HepG2 (cell line): ENCODE results near the gene ATG16L2. TPM values are rescaled to one million over a fixed set of nuclear protein-coding genes. Genes with fewer than 3 reads are reported as not detected.

Source experiments
- ATAC-seq: fragments of 200-7000 bp; cut with Tn5 transposase; 3 replicates; pipeline ENCODE4 v1.9.1; 2020; ENCODE audit warnings: mild to moderate bottlenecking, moderate library complexity
- BruUV-seq: library from RNA; stranded (reverse); fragments of 400-500 nt; replicated peaks from 2 replicates; lab custom pipeline; 2021; lab: Mats Ljungman, UMichigan
- CTCF ChIA-PET: fragments of 300-600 bp; formaldehyde crosslinking; extraction: SDS; loops from one replicate; lab custom pipeline; 2021; ENCODE audit warnings: low total read pairs, inconsistent platforms, low intra/inter-chr PET ratio; lab: Yijun Ruan, JAX
- POLR2A ChIA-PET: fragments of 350-600 bp; sonication (Branson Sonifier 250); formaldehyde crosslinking; loops from one replicate; lab custom pipeline; 2020; ENCODE audit warnings: antibody characterized with exemption, inconsistent platforms; lab: Yijun Ruan, JAX
- DNase-seq: peaks from one replicate; pipeline ENCODE4 v3.0.0-alpha.2; 2015; ENCODE audit warnings: low spot score
- FAIRE-seq: peaks from 3 replicates; lab custom pipeline; 2011; peaks lifted over from hg19 to GRCh38; lab: Jason Lieb, UNC
- H2AFZ ChIP-seq: one replicate; pipeline ENCODE4 v1.6.1; 2011; ENCODE audit warnings: low read length, inconsistent platforms
- H3K27ac ChIP-seq: fragments of 300-600 bp; 3 replicates; pipeline ENCODE4 v1.8.0; 2011; ENCODE audit warnings: mixed run types, mild to moderate bottlenecking, mixed read lengths, low read length, inconsistent platforms; ENCODE audit not compliant: insufficient read depth; ENCODE audit errors: extremely low read length
- H3K27me3 ChIP-seq, 2 experiments: fragments of 200-600 bp in 1 of 2; 2 replicates in 1 of 2; 3 replicates in 1 of 2; pipeline versions ENCODE4 v1.6.0 to v1.8.0; 2011; ENCODE audit warnings: low read length in 2 of 2, mild to moderate bottlenecking in 2 of 2, moderate library complexity in 2 of 2, inconsistent platforms in 1 of 2; ENCODE audit not compliant: insufficient read depth in 2 of 2, control insufficient read depth in 1 of 2
- H3K36me3 ChIP-seq, 2 experiments: fragments of 200-600 bp in 1 of 2; replicated peaks in 1 of 2; 2 replicates in 1 of 2; 3 replicates in 1 of 2; pipeline versions ENCODE4 v1.5.1 to v1.8.0; 2011; ENCODE audit warnings: low read length in 2 of 2, inconsistent platforms in 1 of 2; ENCODE audit not compliant: insufficient read depth in 2 of 2, control insufficient read depth in 1 of 2
- H3K4me1 ChIP-seq: 2 replicates; pipeline ENCODE4 v1.5.1; 2012; ENCODE audit warnings: low read length, inconsistent platforms; ENCODE audit not compliant: insufficient read depth
- H3K4me2 ChIP-seq: 2 replicates; pipeline ENCODE4 v1.6.0; 2011; ENCODE audit warnings: low read depth, low read length, inconsistent platforms
- H3K4me3 ChIP-seq, 3 experiments: fragments of 200-600 bp in 1 of 3; sonication (generic), shearing (Covaris generic) in 1 of 3; replicated peaks in 1 of 3; 2 replicates each; pipeline ENCODE4 v1.5.1; 2011 to 2016; ENCODE audit warnings: low read length in 3 of 3, inconsistent platforms in 2 of 3, low read depth in 2 of 3, mild to moderate bottlenecking in 2 of 3, control low read depth in 1 of 3, mixed read lengths in 1 of 3; ENCODE audit not compliant: insufficient read depth in 1 of 3
- H3K79me2 ChIP-seq: one replicate; pipeline ENCODE4 v1.6.1; 2011; ENCODE audit warnings: low read length, inconsistent platforms; ENCODE audit not compliant: insufficient read depth
- H3K9ac ChIP-seq: 2 replicates; pipeline ENCODE4 v1.6.0; 2011; ENCODE audit warnings: mild to moderate bottlenecking, low read depth, low read length, inconsistent platforms; ENCODE audit not compliant: insufficient read depth
- H3K9me3 ChIP-seq: 2 replicates; pipeline ENCODE4 v1.5.1; 2012; ENCODE audit warnings: mild to moderate bottlenecking, low read length
- H4K20me1 ChIP-seq: 2 replicates; pipeline ENCODE4 v1.6.0; 2011; ENCODE audit warnings: inconsistent platforms, mild to moderate bottlenecking, low read length, moderate library complexity; ENCODE audit not compliant: insufficient read depth
- AGO2 ChIP-seq: fragments of 200-400 bp; formaldehyde crosslinking; optimal IDR thresholded peaks from 2 replicates; pipeline ENCODE3; 2017; ENCODE audit warnings: mild to moderate bottlenecking, low read depth, low read length, moderate library complexity
- FOXP1 ChIP-seq, 2 experiments: fragments of 450-650 bp in 1 of 2; IDR thresholded peaks; 2 replicates each; pipeline ENCODE4 v1.6.1; 2017 to 2018; ENCODE audit warnings: antibody characterized with exemption in 1 of 2
- GTF2F1 ChIP-seq: fragments of 150-350 bp; IDR thresholded peaks from 2 replicates; pipeline ENCODE4 v1.6.1; 2014; ENCODE audit warnings: low read length
- KAT2B ChIP-seq: fragments of 150-350 bp; IDR thresholded peaks from 2 replicates; pipeline ENCODE4 v1.6.1; 2014; ENCODE audit warnings: low read depth, low read length, borderline replicate concordance
- MAFK ChIP-seq, 2 experiments: IDR thresholded peaks in 1 of 2; conservative IDR thresholded peaks in 1 of 2; 2 replicates each; pipeline ENCODE4 v1.6.1; 2011; ENCODE audit warnings: improper control_type of control experiment in 2 of 2, low read length in 2 of 2
- RBM22 ChIP-seq: fragments of 200-400 bp; formaldehyde crosslinking; optimal IDR thresholded peaks from 2 replicates; pipeline ENCODE3; 2017; ENCODE audit warnings: mild to moderate bottlenecking, low read length, moderate library complexity
- YEATS4 ChIP-seq: sonication (generic); formaldehyde crosslinking; IDR thresholded peaks from 2 replicates; pipeline ENCODE4 v1.4.0; 2020; ENCODE audit warnings: missing genetic modification reagents, borderline replicate concordance
- ZKSCAN8 ChIP-seq: IDR thresholded peaks from 2 replicates; pipeline ENCODE4 v1.6.1; 2016; ENCODE audit warnings: borderline replicate concordance, missing genetic modification reagents, missing compliant biosample characterization
- ZNF207 ChIP-seq: fragments of 450-650 bp; IDR thresholded peaks from 2 replicates; pipeline ENCODE4 v1.6.1; 2016; ENCODE audit warnings: antibody characterized with exemption, borderline replicate concordance
- ZNF501 ChIP-seq: sonication (generic); formaldehyde crosslinking; IDR thresholded peaks from 2 replicates; pipeline ENCODE4 v1.5.1; 2020; ENCODE audit warnings: mild to moderate bottlenecking, moderate library complexity, missing genetic modification reagents
- ZNF589 ChIP-seq: sonication (generic); formaldehyde crosslinking; conservative IDR thresholded peaks from 2 replicates; pipeline ENCODE4 v1.8.0; 2022; ENCODE audit warnings: mild to moderate bottlenecking, moderate library complexity, missing genetic modification reagents
- ZNF629 ChIP-seq: sonication (generic); formaldehyde crosslinking; conservative IDR thresholded peaks from 2 replicates; pipeline ENCODE4 v1.5.0; 2020; ENCODE audit warnings: missing genetic modification reagents
- ZNF773 ChIP-seq: sonication (generic); formaldehyde crosslinking; IDR thresholded peaks from 2 replicates; pipeline ENCODE4 v1.4.0; 2020; ENCODE audit warnings: missing genetic modification reagents, borderline replicate concordance
- WGBS: methylation state at CpG from one replicate; pipeline ENCODE4 v1.1.6; 2017; ENCODE audit warnings: low lambda C conversion rate; 5-methylcytosine and 5-hydroxymethylcytosine counted together
- in situ Hi-C: cut with HindIII; loops from 2 replicates; pipeline ENCODE4 v1.10.0; 2017; ENCODE audit warnings: low pct_unique_long_range_greater_than_20kb; ENCODE audit not compliant: extremely low pct_ligation_motif_present
- intact Hi-C: fragments of 100-400 bp; cut with micrococcal nuclease; formaldehyde crosslinking; loops from one replicate; pipeline ENCODE4 v1.10.0; 2022; ENCODE audit not compliant: unreplicated experiment
- polyA plus RNA-seq, 8 experiments: library from polyadenylated mRNA; depleted of rRNA in 3 of 8; stranded (reverse) in 7 of 8; unstranded in 1 of 8; fragments of >200 nt; fragmentation: Illumina TruSeq in 4 of 8; extraction: Trizol in 4 of 8; gene quantifications; 2 replicates each; pipeline versions ENCODE4 v1.2.1 to v1.2.3, GENCODE V29; 2011 to 2016; ENCODE audit warnings: low read depth in 4 of 8, missing spikeins in 1 of 8, mixed read lengths in 1 of 8; ENCODE audit not compliant: insufficient read depth in 1 of 8
- total RNA-seq, 5 experiments: library from RNA; depleted of rRNA; stranded (reverse); fragments of >200 nt; fragmentation: Illumina TruSeq; extraction: Trizol; gene quantifications; 2 replicates each; pipeline ENCODE4 v1.2.3, GENCODE V29; 2016; ENCODE audit warnings: low read depth in 1 of 5
- TF ChIP-seq, protein P1 (sequence below): sonication (generic); formaldehyde crosslinking; IDR thresholded peaks from 2 replicates; pipeline ENCODE4 v1.9.0; 2021; ENCODE audit warnings: missing genetic modification reagents, borderline replicate concordance
- TF ChIP-seq, protein P2 (sequence below): sonication (generic); formaldehyde crosslinking; IDR thresholded peaks from 2 replicates; pipeline ENCODE4 v1.4.0; 2020; ENCODE audit warnings: missing genetic modification reagents
- TF ChIP-seq, protein P3 (sequence below): sonication (generic); formaldehyde crosslinking; IDR thresholded peaks from 2 replicates; pipeline ENCODE4 v1.5.0; 2020; ENCODE audit warnings: missing genetic modification reagents, mild to moderate bottlenecking, borderline replicate concordance

The ATG16L2 gene
- total and polyA plus RNA-seq, 2 of the 13 experiments (the other 11 are each of a cell fraction or from before 2014, with no cell fraction given): 6.2 to 14.8 TPM

DNA sequence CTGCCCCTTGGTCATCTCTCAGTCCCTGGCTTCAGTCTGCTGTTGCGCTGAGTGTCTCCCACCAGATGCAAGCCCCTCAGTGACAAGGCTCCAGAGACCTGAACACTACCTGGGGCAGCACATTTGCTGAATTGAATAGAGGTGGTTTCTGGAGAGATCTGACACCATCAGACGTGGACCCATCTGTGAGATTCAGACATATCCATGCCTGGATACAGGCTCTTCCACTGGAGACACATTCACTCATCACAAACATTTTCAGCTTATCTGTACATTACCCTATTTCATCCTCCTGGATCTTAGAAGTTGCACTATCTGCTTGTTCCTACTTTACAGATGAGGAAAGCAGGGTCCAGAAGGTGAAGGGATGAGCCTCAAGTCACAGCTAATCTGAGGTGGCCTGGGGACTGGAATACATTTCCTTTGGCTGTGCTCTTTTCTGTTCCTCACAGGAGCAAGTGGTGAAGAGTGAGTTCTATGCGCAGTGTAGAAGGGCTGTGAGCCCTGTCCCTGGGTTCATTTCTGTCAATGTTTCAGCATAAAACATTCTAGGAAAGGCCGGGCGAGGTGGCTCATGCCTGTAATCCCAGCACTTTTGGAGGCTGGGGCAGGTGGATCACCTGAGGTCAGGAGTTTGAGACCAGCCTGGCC is 19.0 kb downstream of the ATG16L2 start:
- H2AFZ ChIP-seq: no peak overlapping the region
- ATAC-seq: no peak
- intact Hi-C loops: no loop called here
- no TSS peak for BruUV-seq
- FAIRE-seq: no peak
- no peaks in the 10 kb centered on the region for H3K27me3 ChIP-seq
- TF ChIP-seq FOXP1 (IDR thresholded peaks at IDR 0.05) (no peak), FOXP1 (CRISPR knock-in tag; IDR thresholded peaks at IDR 0.05) (no peak), RBM22 (peak; percentile 68)
- TF ChIP-seq, all 625 proteins: peak for 1
- Histone ChIP-seq H3K4me3 (no peak overlapping the region), H3K27ac (no peak overlapping the region), H3K4me1 (peaks cover 15% of the 10 kb centered on the region), H3K36me3 (peaks cover 10 to 26% of the 10 kb centered on the region in 2 experiments), H4K20me1 (no peaks in the 10 kb centered on the region), H3K4me2 (no peak overlapping the region), H3K79me2 (no peaks in the 10 kb centered on the region), H3K9me3 (no peaks in the 10 kb centered on the region), H3K9ac (no peak overlapping the region)
- WGBS: 99% methylated on average over 5 of the region's 5 CpGs
- CTCF ChIA-PET: no interaction called here
- in situ Hi-C loops: no loop called here
- POLR2A ChIA-PET: no interaction called here
- DNase-seq: no peak

DNA sequence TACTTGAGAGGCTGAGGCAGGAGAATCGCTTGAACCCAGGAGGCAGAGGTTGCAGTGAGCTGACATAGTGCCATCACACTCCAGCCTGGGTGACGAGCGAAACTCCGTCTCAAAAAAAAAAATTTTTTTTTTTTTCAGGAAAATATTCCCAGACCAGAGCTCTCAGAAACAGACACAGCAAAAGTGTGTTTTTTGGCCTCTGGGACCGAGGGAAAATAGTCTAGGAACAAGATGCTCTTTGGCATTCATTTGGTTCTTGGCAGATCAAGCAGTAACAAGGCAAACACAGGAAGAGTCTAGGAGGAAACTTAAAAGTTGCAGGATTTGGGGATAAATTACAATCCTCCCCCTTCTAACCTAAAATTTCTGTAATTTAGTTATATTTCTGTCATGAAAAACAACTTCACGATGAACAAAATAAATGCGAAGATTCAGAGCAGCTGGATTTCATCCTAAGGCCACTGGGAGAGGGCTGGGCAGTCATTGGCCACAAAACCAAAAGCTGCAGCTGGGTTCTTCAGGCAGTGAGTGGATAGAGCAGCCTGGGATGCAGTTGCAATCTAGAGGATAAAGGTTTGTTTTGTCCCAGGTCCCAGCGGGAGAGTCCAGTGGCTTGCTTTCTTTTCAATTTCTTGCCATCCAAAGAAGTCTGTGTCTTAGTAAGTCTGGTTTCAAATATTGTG is 19.7 kb downstream of the ATG16L2 start:
- TF ChIP-seq ZNF207 (no peak), ZNF589 (CRISPR knock-in tag) (no peak), AGO2 (no peak), ZNF773 (CRISPR knock-in tag) (no peak), ZNF501 (CRISPR knock-in tag) (no peak), YEATS4 (CRISPR knock-in tag) (no peak), MAFK (conservative IDR thresholded peaks at IDR 0.05 in 1 of 2, IDR thresholded peaks at IDR 0.05 in 1 of 2; ENCODE audit: low read length in 2 of 2) (no peak), ZNF629 (CRISPR knock-in tag) (no peak), KAT2B (no peak), GTF2F1 (no peak), ZKSCAN8 (CRISPR knock-in tag) (no peak)
- TF ChIP-seq, protein P1, sequence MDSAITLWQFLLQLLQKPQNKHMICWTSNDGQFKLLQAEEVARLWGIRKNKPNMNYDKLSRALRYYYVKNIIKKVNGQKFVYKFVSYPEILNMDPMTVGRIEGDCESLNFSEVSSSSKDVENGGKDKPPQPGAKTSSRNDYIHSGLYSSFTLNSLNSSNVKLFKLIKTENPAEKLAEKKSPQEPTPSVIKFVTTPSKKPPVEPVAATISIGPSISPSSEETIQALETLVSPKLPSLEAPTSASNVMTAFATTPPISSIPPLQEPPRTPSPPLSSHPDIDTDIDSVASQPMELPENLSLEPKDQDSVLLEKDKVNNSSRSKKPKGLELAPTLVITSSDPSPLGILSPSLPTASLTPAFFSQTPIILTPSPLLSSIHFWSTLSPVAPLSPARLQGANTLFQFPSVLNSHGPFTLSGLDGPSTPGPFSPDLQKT (CRISPR knock-in tag): no peak
- TF ChIP-seq, protein P2, sequence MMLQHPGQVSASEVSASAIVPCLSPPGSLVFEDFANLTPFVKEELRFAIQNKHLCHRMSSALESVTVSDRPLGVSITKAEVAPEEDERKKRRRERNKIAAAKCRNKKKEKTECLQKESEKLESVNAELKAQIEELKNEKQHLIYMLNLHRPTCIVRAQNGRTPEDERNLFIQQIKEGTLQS: no peak
- TF ChIP-seq, protein P3, sequence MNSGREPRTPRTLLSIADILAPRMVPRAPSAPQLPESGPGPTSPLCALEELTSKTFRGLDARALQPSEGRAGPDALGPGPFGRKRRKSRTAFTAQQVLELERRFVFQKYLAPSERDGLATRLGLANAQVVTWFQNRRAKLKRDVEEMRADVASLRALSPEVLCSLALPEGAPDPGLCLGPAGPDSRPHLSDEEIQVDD (CRISPR knock-in tag): no peak
- ATAC-seq (no peak), FAIRE-seq (no peak), DNase-seq (no peak)
- H3K27me3 ChIP-seq: no peaks in the 10 kb centered on the region
- intact Hi-C loops (no loop called here), in situ Hi-C loops (no loop called here)
- no peaks in the 10 kb centered on the region for H4K20me1 ChIP-seq
- H3K27ac ChIP-seq: no peak overlapping the region
- no TSS peak for BruUV-seq
- no peaks in the 10 kb centered on the region for H3K9me3 ChIP-seq
- 82% methylated on average over 8 of the region's 8 CpGs for WGBS
- H3K4me1 ChIP-seq: 0 out of 2 replicates have a peak, but pooled peaks cover 8% of the 10 kb centered on the region
- H3K4me2 ChIP-seq: no peak overlapping the region
- CTCF ChIA-PET: no interaction called here
- H3K9ac ChIP-seq: no peak overlapping the region
- H3K4me3 ChIP-seq: no peak overlapping the region
- no peaks in the 10 kb centered on the region for H3K79me2 ChIP-seq
- H3K36me3 ChIP-seq: peaks cover 13 to 34% of the 10 kb centered on the region in 2 experiments
- POLR2A ChIA-PET: no interaction called here
- no peak overlapping the region for H2AFZ ChIP-seq
